H1 (cell line): ENCODE data around the gene CHD3. TPM values are rescaled to one million over a fixed set of nuclear protein-coding genes. Genes with fewer than 3 reads are reported as not detected.
A peak's percentile ranks its signal among the peaks of the same experiment; 100 is the strongest.

Source experiments
- ASH2L ChIP-seq: fragments of 200-600, 300-600 bp; sonication (generic); IDR thresholded peaks from one replicate; pipeline ENCODE4 v1.7.1; 2017; ENCODE audit warnings: low read length
- BCL11A ChIP-seq, 2 experiments: IDR thresholded peaks; one replicate each; pipeline ENCODE4 v1.6.1; 2011; ENCODE audit warnings: low read depth in 2 of 2, low read length in 2 of 2, mild to moderate bottlenecking in 2 of 2
- BRCA1 ChIP-seq: IDR thresholded peaks from 2 replicates; pipeline ENCODE4 v1.6.1; 2012; ENCODE audit warnings: low read depth, low read length, improper control_type of control experiment
- CBX8 ChIP-seq: fragments of 300-800, 300-1000 bp; sonication (generic); IDR thresholded peaks from 2 replicates; pipeline ENCODE4 v1.7.1; 2016; ENCODE audit warnings: low read depth, low read length, borderline replicate concordance
- CHD1 ChIP-seq: IDR thresholded peaks from 2 replicates; pipeline ENCODE4 v1.6.1; 2012; ENCODE audit warnings: low read depth, low read length, improper control_type of control experiment
- EGR1 ChIP-seq: IDR thresholded peaks from 2 replicates; pipeline ENCODE4 v1.6.1; 2011; ENCODE audit warnings: low read depth, low read length, borderline replicate concordance
- EP300 ChIP-seq, 2 experiments: IDR thresholded peaks; 1 replicate in 1 of 2; 2 replicates in 1 of 2; pipeline ENCODE4 v1.6.1; 2011 to 2012; ENCODE audit warnings: low read depth in 2 of 2, low read length in 2 of 2, mild to moderate bottlenecking in 2 of 2, borderline replicate concordance in 1 of 2, inconsistent platforms in 1 of 2, moderate library complexity in 1 of 2
- EZH2 ChIP-seq: fragments of 200-600 bp; sonication (generic); IDR thresholded peaks from 2 replicates; pipeline ENCODE4 v1.7.1; 2012; ENCODE audit warnings: low read depth, mild to moderate bottlenecking, moderate library complexity, low read length, inconsistent platforms; ENCODE audit not compliant: severe bottlenecking
- GABPA ChIP-seq: IDR thresholded peaks from 2 replicates; pipeline ENCODE4 v1.6.1; 2011; ENCODE audit warnings: mild to moderate bottlenecking, low read length, moderate library complexity, borderline replicate concordance; ENCODE audit not compliant: insufficient read depth
- HDAC6 ChIP-seq: IDR thresholded peaks from one replicate; pipeline ENCODE4 v1.7.1; 2012; ENCODE audit warnings: low read depth, mild to moderate bottlenecking, inconsistent platforms, low read length, moderate library complexity
- KDM4A ChIP-seq: IDR thresholded peaks from one replicate; pipeline ENCODE4 v1.7.1; 2012; ENCODE audit warnings: low read depth, mild to moderate bottlenecking, moderate library complexity, low read length, inconsistent platforms; ENCODE audit not compliant: severe bottlenecking
- MAFK ChIP-seq: IDR thresholded peaks from 2 replicates; pipeline ENCODE4 v1.6.1; 2012; ENCODE audit warnings: low read depth, mild to moderate bottlenecking, improper control_type of control experiment, low read length
- MAX ChIP-seq: IDR thresholded peaks from 2 replicates; pipeline ENCODE4 v1.6.1; 2012; ENCODE audit warnings: inconsistent platforms
- NRF1 ChIP-seq: IDR thresholded peaks from 2 replicates; pipeline ENCODE4 v1.6.1; 2011; ENCODE audit warnings: mild to moderate bottlenecking, low read depth, low read length, improper control_type of control experiment
- PHF8 ChIP-seq: fragments of 200-600 bp; sonication (generic); conservative IDR thresholded peaks from 2 replicates; pipeline ENCODE4 v1.7.1; 2012; ENCODE audit warnings: low read depth, mild to moderate bottlenecking, inconsistent platforms, low read length, moderate library complexity
- POLR2AphosphoS5 ChIP-seq: IDR thresholded peaks from 2 replicates; pipeline ENCODE4 v1.6.1; 2011; ENCODE audit warnings: low read depth, low read length
- POU5F1 ChIP-seq: IDR thresholded peaks from 2 replicates; pipeline ENCODE4 v1.6.1; 2011; ENCODE audit warnings: low read depth, mild to moderate bottlenecking, low read length, moderate library complexity
- RFX5 ChIP-seq: IDR thresholded peaks from 2 replicates; pipeline ENCODE4 v1.6.1; 2011; ENCODE audit warnings: low read depth, low read length, improper control_type of control experiment, borderline replicate concordance
- SIRT6 ChIP-seq: IDR thresholded peaks from one replicate; pipeline ENCODE4 v1.7.1; 2012; ENCODE audit warnings: low read length, inconsistent platforms
- SP1 ChIP-seq: IDR thresholded peaks from 2 replicates; pipeline ENCODE4 v1.6.1; 2011; ENCODE audit warnings: low read depth, low read length
- TAF1 ChIP-seq: IDR thresholded peaks from 2 replicates; pipeline ENCODE4 v1.6.1; 2011; ENCODE audit warnings: mild to moderate bottlenecking, low read depth, low read length
- TBP ChIP-seq: IDR thresholded peaks from 2 replicates; pipeline ENCODE4 v1.6.1; 2011; ENCODE audit warnings: low read depth, low read length, improper control_type of control experiment
- USF2 ChIP-seq: IDR thresholded peaks from 2 replicates; pipeline ENCODE4 v1.6.1; 2011; ENCODE audit warnings: low read length, improper control_type of control experiment
- YY1 ChIP-seq: IDR thresholded peaks from 2 replicates; pipeline ENCODE4 v1.6.1; 2011; ENCODE audit warnings: low read depth, mild to moderate bottlenecking, low read length
- polyA plus RNA-seq, 7 experiments: library from polyadenylated mRNA; depleted of rRNA in 3 of 7; stranded (reverse) in 5 of 7; unstranded in 2 of 7; fragments of >200 nt in 5 of 7; fragments of 200-250 nt in 2 of 7; gene quantifications; 1 replicate in 5 of 7; 2 replicates in 1 of 7; 4 replicates in 1 of 7; pipeline versions ENCODE4 v1.2.1 to v1.2.3, GENCODE V29; 2011 to 2013; ENCODE audit warnings: missing spikeins in 2 of 7, mixed read lengths in 2 of 7
- total RNA-seq: library from RNA; stranded (reverse); fragmentation: NEBNext Ultra II Directional; extraction: Animal tissue kit (Norgen Biotek cat#: 25700); gene quantifications from 2 replicates; pipeline ENCODE4 v1.2.1, GENCODE V29; 2021

The CHD3 gene
- total and polyA plus RNA-seq, 2 of the 8 experiments (the other 6 are each of a cell fraction or from before 2014, with no cell fraction given): 12.3 to 12.9 TPM

- TF ChIP-seq MAX: peak; percentile 78
- TF ChIP-seq ASH2L: peak; percentile 52
- TF ChIP-seq NRF1: no peak
- TF ChIP-seq BRCA1: no peak
- no peak for TF ChIP-seq HDAC6
- TF ChIP-seq SIRT6: no peak
- 0 out of 2 replicates have a peak, but pooled peaks have one; percentile 4 for TF ChIP-seq PHF8
- no peak for TF ChIP-seq MAFK
- peak; percentile 72 for TF ChIP-seq TAF1
- no peak for TF ChIP-seq RFX5
- TF ChIP-seq GABPA: no peak
- no peak for TF ChIP-seq CBX8
- no peak for TF ChIP-seq BCL11A (IDR thresholded peaks at IDR 0.05; ENCODE audit: low read depth in 2 of 2, low read length in 2 of 2)
- TF ChIP-seq EGR1: no peak
- no peak; the same call in 1 of the 2 replicates for TF ChIP-seq POLR2AphosphoS5
- 0 out of 2 replicates have a peak, but pooled peaks have one; percentile 7 for TF ChIP-seq YY1
- peak; percentile 68 for TF ChIP-seq SP1
- peak; percentile 28 for TF ChIP-seq EZH2
- peak in 1 of 2 experiments; percentile 23; a peak in 1 of 3 replicates for TF ChIP-seq EP300 (IDR thresholded peaks at IDR 0.05; ENCODE audit: borderline replicate concordance in 1 of 2, low read depth in 2 of 2, low read length in 2 of 2)
- TF ChIP-seq TBP: peak; percentile 71
- TF ChIP-seq POU5F1: no peak
- peak; percentile 76 for TF ChIP-seq KDM4A
- no peak for TF ChIP-seq CHD1
- TF ChIP-seq USF2: no peak
Observed at GRCh38 chr17:7922845-7923628, 34.4 kb downstream of the CHD3 start (continued).
